ENCODE measurements around the gene TMEM150C.
"Not testable (repeated sequence)": the region's sequence is repeated elsewhere in the genome, so short reads cannot be mapped to it uniquely, and the experiment has no call there.

Gene TMEM150C

GRCh38 chr4:82482387-82482786, 79.4 kb downstream of the TMEM150C start:
- no peak for TF ChIP-seq CTCF (IDR thresholded peaks at IDR 0.05)
- Histone ChIP-seq H3K27me3 (no peaks in the 10 kb centered on the region), H3K4me3 (no peak overlapping the region), H3K4me1 (no peaks in the 10 kb centered on the region), H3K27ac (no peak overlapping the region), H3K9me3 (no peaks in the 10 kb centered on the region), H3K36me3 (no peaks in the 10 kb centered on the region)
- DNase-seq = no peak
- intact Hi-C loops (cut with DNase I; ENCODE audit: low total_unique reads) = no loop called here

GRCh38 chr4:82481506-82481840, 80.3 kb downstream of the TMEM150C start:
- Histone ChIP-seq H3K27me3 (no peaks in the 10 kb centered on the region), H3K4me1 (no peaks in the 10 kb centered on the region), H3K9me3 (no peaks in the 10 kb centered on the region), H3K4me3 (no peak overlapping the region), H3K36me3 (no peaks in the 10 kb centered on the region), H3K27ac (no peak overlapping the region)
- intact Hi-C loops (cut with DNase I; ENCODE audit: low total_unique reads) = no loop called here
- no peak for DNase-seq
- TF ChIP-seq CTCF (IDR thresholded peaks at IDR 0.05) = no peak

GRCh38 chr4:82480771-82481505, 80.8 kb downstream of the TMEM150C start:
- DNase-seq = no peak
- Histone ChIP-seq H3K36me3 (no peaks in the 10 kb centered on the region), H3K27ac (no peak overlapping the region), H3K4me1 (no peaks in the 10 kb centered on the region), H3K9me3 (no peaks in the 10 kb centered on the region), H3K4me3 (no peak overlapping the region), H3K27me3 (no peaks in the 10 kb centered on the region)
- no peak for TF ChIP-seq CTCF (IDR thresholded peaks at IDR 0.05)
- intact Hi-C loops (cut with DNase I; ENCODE audit: low total_unique reads) = no loop called here

GRCh38 chr4:82479562-82479961, 82.2 kb downstream of the TMEM150C start:
- no peaks in the 10 kb centered on the region for H3K27me3 ChIP-seq
- H3K9me3 ChIP-seq = no peaks in the 10 kb centered on the region
- TF ChIP-seq CTCF (IDR thresholded peaks at IDR 0.05) = no peak
- no peak overlapping the region for H3K4me3 ChIP-seq
- intact Hi-C loops (cut with DNase I; ENCODE audit: low total_unique reads) = no loop called here
- H3K4me1 ChIP-seq = no peaks in the 10 kb centered on the region
- no peaks in the 10 kb centered on the region for H3K36me3 ChIP-seq
- DNase-seq = no peak
- no peak overlapping the region for H3K27ac ChIP-seq

GRCh38 chr4:82477469-82477868, 84.3 kb downstream of the TMEM150C start:
- DNase-seq; H3K27ac ChIP-seq; H3K9me3 ChIP-seq; H3K27me3 ChIP-seq; H3K4me3 ChIP-seq; H3K4me1 ChIP-seq; H3K36me3 ChIP-seq; intact Hi-C loops (cut with DNase I; ENCODE audit: low total_unique reads): not testable (repeated sequence)

- H3K27ac ChIP-seq; H3K36me3 ChIP-seq; H3K9me3 ChIP-seq; DNase-seq; H3K27me3 ChIP-seq; H3K4me1 ChIP-seq; H3K4me3 ChIP-seq; intact Hi-C loops (cut with DNase I; ENCODE audit: low total_unique reads): not testable (repeated sequence)
Observed at GRCh38 chr4:82475931-82476330, 85.9 kb downstream of the TMEM150C start.

- intact Hi-C loops (cut with DNase I; ENCODE audit: low total_unique reads) = no loop called here
- no peak for TF ChIP-seq CTCF (IDR thresholded peaks at IDR 0.05)
Observed at GRCh38 chr4:82473621-82474164, 88.1 kb downstream of the TMEM150C start.

GRCh38 chr4:82473080-82473479, 88.7 kb downstream of the TMEM150C start:
- H3K27me3 ChIP-seq; H3K27ac ChIP-seq; H3K4me3 ChIP-seq; DNase-seq; H3K36me3 ChIP-seq; H3K9me3 ChIP-seq; H3K4me1 ChIP-seq; intact Hi-C loops (cut with DNase I; ENCODE audit: low total_unique reads): not testable (repeated sequence)

More at GRCh38 chr4:82473621-82474164, 88.1 kb downstream of the TMEM150C start:
- Histone ChIP-seq H3K36me3 (no peaks in the 10 kb centered on the region), H3K4me3 (no peak overlapping the region), H3K9me3 (no peaks in the 10 kb centered on the region), H3K27me3 (no peaks in the 10 kb centered on the region), H3K27ac (no peak overlapping the region), H3K4me1 (no peaks in the 10 kb centered on the region)
- no peak for DNase-seq
